GM12891 (cell line): ENCODE results near the gene WDR54.

ENCODE experiments used
- DNase-seq: peaks from one replicate; pipeline ENCODE4 v3.0.0; 2011; ENCODE audit warnings: low spot score; ENCODE audit not compliant: insufficient read length
- FAIRE-seq: peaks from 2 replicates; lab custom pipeline; 2011; peaks lifted over from hg19 to GRCh38; lab: Jason Lieb, UNC
- PAX5 ChIP-seq: IDR thresholded peaks from 2 replicates; pipeline ENCODE4 v1.6.1; 2011; ENCODE audit warnings: low read length, moderate library complexity, mild to moderate bottlenecking; ENCODE audit not compliant: insufficient read depth, severe bottlenecking
- POLR2A ChIP-seq: IDR thresholded peaks from 2 replicates; pipeline ENCODE4 v1.6.1; 2011; ENCODE audit warnings: low read depth, low read length, control low read depth
- POLR2AphosphoS5 ChIP-seq: IDR thresholded peaks from 2 replicates; pipeline ENCODE4 v1.6.1; 2011; ENCODE audit warnings: low read depth, low read length, control low read depth
- POU2F2 ChIP-seq: IDR thresholded peaks from 2 replicates; pipeline ENCODE4 v1.6.1; 2011; ENCODE audit warnings: low read depth, mild to moderate bottlenecking, control low read depth, low read length, moderate library complexity
- SPI1 ChIP-seq: IDR thresholded peaks from 2 replicates; pipeline ENCODE4 v1.6.1; 2011; ENCODE audit warnings: low read depth, low read length, control low read depth
- TAF1 ChIP-seq: IDR thresholded peaks from 2 replicates; pipeline ENCODE4 v1.6.1; 2011; ENCODE audit warnings: low read depth, low read length, control low read depth

Gene WDR54

GRCh38 chr2:74427551-74427950 lies 6.0 kb downstream of the WDR54 start:
- DNase-seq: no peak
- TF ChIP-seq PAX5: no peak
- no peak for TF ChIP-seq POLR2A
- no peak for TF ChIP-seq POU2F2
- TF ChIP-seq TAF1: no peak
- no peak for TF ChIP-seq SPI1
- TF ChIP-seq POLR2AphosphoS5: no peak
- FAIRE-seq: no peak

- TF ChIP-seq POLR2AphosphoS5 (no peak), POU2F2 (no peak), TAF1 (no peak), POLR2A (no peak), SPI1 (no peak), PAX5 (no peak)
- DNase-seq (no peak), FAIRE-seq (no peak)
These were observed 7.1 kb downstream of the WDR54 start for GRCh38 chr2:74428675-74429074.

GRCh38 chr2:74429487-74430451 lies 8.2 kb downstream of the WDR54 start:
- no peak for TF ChIP-seq POLR2AphosphoS5
- no peak for TF ChIP-seq TAF1
- no peak for TF ChIP-seq POLR2A
- no peak for TF ChIP-seq PAX5
- TF ChIP-seq POU2F2: no peak
- no peak for TF ChIP-seq SPI1
- FAIRE-seq (no peak), DNase-seq (no peak)

- DNase-seq (no peak), FAIRE-seq (no peak)
- TF ChIP-seq POLR2A (no peak), POLR2AphosphoS5 (no peak), POU2F2 (no peak), SPI1 (no peak), PAX5 (no peak), TAF1 (no peak)
These were observed 9.0 kb downstream of the WDR54 start for GRCh38 chr2:74430502-74430901.

- TF ChIP-seq SPI1 (no peak), POLR2A (no peak), POU2F2 (no peak), POLR2AphosphoS5 (no peak), PAX5 (no peak), TAF1 (no peak)
- FAIRE-seq (no peak), DNase-seq (no peak)
These were observed 14.7 kb downstream of the WDR54 start for GRCh38 chr2:74436111-74436805.

DNA sequence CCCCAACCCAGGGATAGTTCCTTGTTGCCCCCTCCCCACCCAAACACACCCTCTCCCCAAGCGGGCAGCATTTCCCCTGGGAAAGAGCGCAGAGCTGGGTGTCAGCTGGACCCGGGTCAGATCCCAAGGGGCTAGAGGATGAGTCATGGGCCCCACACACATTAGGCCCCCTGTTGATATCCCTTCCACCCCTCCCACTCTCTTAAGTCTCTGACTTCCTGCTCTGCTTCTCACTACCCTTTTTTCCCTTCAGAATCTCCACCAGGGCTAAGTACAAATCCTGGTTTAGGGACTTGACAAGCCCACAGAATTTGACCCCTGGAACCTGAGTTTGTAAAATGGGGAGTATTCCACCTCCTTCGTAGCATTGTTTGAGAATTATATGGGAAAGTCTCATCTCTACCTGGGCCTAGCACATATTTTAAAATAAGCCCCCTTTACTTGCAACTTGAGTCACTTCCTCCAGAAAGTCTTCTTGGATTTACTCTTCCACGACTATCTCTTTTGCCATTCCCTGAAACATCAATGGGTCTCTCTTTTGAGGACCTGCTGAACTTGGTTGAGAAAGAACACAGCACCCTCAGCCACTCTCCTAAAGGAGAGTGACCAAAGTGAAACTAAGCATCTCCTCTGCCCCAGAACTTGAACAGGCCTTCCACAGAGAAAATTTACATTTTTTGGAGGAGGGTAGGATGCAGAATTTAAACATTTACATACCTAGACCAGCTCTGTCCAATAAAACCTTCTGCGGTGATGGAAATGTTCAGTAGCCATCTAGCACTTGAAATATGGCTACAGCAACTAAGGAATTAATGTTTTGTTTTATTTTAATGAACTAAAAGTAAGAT lies 15.5 kb downstream of the WDR54 start:
- peak; percentile 49 for DNase-seq

DNA sequence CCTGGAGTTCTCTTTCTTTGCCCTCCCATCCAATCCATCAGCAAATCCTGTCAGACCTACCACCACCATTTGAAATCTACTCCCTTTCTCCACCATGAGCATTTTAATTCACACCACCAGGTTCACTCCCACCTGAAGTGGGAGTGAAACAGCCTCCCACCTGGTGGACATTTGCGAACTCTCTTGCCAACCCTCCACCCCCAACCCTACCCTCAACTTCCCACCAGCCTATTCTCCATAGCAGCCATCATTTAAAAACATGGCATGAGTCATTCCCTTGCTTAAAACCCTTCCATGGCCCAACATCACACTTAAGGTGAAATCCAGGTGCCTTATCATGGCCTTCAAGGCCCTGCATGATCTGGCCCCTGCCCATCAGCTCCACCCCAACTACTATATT lies 16.7 kb downstream of the WDR54 start:
- no peak for TF ChIP-seq POU2F2
- no peak for TF ChIP-seq POLR2AphosphoS5
- no peak for TF ChIP-seq TAF1
- TF ChIP-seq SPI1: no peak
- FAIRE-seq (peak; percentile 13), DNase-seq (no peak)

More for the DNA sequence above, 15.5 kb downstream of the WDR54 start:
- FAIRE-seq: no peak
- TF ChIP-seq SPI1 (peak; percentile 54), POLR2A (no peak), TAF1 (no peak), POLR2AphosphoS5 (no peak), PAX5 (no peak), POU2F2 (no peak)

DNA sequence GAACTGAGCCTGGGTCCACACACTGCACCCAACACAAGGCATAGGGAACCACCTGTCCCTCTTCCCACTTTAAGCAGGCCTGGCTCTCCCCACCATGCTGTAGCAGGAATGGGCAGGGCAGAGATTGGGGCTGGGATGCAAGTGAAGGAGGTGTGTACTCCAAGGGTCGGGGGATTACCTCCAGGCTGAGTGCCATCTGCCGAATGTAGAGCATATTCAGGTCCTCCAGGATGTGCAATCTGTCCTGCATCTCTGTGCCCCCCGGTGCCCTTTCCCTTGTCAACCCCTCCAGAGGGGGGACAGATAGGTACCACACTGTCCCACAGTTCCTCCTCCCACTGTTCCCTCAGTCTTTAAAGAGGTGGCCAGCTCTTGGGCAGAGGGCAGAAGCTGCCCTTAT lies 17.8 kb downstream of the WDR54 start:
- TF ChIP-seq SPI1: no peak
- TF ChIP-seq PAX5: no peak
- TF ChIP-seq POLR2AphosphoS5: no peak
- TF ChIP-seq POLR2A: no peak
- FAIRE-seq: peak; percentile 66
- no peak for DNase-seq

- no peak for DNase-seq
- no peak for FAIRE-seq
- TF ChIP-seq POLR2AphosphoS5: no peak
These were observed 18.4 kb downstream of the WDR54 start for GRCh38 chr2:74439803-74440377.
